ENCODE results near the gene ANO9.

DNA sequence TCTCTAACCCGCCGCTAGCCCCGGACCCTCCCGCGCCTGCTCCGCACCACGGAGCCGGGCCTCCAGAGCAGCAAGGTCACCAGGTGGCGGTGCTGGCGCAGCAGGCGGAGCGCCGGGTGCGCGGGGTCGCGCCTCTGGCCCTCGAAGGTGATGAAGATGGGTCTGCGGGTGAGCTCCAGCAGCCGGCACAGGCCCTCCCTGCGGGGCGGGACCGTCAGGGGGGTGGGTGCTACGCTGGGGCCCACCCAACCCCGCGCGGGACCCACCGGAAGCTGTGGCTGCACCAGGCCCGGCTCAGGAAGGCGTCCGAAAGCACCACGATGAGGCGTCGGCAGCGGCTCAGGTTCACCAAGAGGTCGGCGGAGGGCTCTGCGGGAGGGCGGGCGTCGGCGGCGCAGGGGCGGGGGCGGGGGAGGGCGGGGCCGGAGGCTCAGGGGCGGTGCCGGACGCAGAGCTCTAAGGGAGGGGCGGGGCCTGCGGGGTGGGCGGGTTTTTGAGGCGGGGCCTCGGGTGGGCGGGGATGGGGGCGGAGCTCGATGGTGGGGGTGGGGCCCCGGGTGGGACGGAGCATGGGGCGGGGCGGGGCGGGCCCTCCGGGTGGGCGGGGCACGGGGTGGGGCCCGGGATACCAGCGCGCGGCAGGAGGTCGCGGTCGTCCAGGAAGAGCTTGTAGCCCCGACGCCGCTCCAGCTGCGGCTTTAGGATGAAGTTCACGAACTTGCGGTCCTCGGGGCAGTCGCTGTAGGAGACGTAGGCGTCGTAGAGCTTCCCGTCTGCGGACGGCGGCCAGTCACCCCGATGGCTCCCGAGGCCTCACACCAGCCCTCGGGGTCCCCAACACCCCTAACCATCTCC is 34.8 kb downstream of the ANO9 start:
- TF ChIP-seq, protein P1, sequence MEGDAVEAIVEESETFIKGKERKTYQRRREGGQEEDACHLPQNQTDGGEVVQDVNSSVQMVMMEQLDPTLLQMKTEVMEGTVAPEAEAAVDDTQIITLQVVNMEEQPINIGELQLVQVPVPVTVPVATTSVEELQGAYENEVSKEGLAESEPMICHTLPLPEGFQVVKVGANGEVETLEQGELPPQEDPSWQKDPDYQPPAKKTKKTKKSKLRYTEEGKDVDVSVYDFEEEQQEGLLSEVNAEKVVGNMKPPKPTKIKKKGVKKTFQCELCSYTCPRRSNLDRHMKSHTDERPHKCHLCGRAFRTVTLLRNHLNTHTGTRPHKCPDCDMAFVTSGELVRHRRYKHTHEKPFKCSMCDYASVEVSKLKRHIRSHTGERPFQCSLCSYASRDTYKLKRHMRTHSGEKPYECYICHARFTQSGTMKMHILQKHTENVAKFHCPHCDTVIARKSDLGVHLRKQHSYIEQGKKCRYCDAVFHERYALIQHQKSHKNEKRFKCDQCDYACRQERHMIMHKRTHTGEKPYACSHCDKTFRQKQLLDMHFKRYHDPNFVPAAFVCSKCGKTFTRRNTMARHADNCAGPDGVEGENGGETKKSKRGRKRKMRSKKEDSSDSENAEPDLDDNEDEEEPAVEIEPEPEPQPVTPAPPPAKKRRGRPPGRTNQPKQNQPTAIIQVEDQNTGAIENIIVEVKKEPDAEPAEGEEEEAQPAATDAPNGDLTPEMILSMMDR (IDR thresholded peaks at IDR 0.05): no peak
- TF ChIP-seq POLR2A (IDR thresholded peaks at IDR 0.05) (no peak), EP300 (IDR thresholded peaks at IDR 0.05) (no peak)
